Panc1 (cell line): ENCODE results near the gene SLAIN1.

Source experiments
- POLR2AphosphoS5 ChIP-seq: IDR thresholded peaks from 2 replicates; pipeline ENCODE4 v1.6.1; 2012; ENCODE audit warnings: mild to moderate bottlenecking, low read depth, low read length, moderate library complexity
- TF ChIP-seq, protein P1 (sequence below): fragments of 450-650 bp; IDR thresholded peaks from 2 replicates; pipeline ENCODE4 v1.5.1; 2017; ENCODE audit warnings: mild to moderate bottlenecking
- TF ChIP-seq, protein P2 (sequence below), 2 experiments: IDR thresholded peaks; 2 replicates each; pipeline ENCODE4 v1.6.1; 2011 to 2012; ENCODE audit warnings: low read depth in 2 of 2, control low read depth in 1 of 2, low read length in 1 of 2, mild to moderate bottlenecking in 1 of 2, moderate library complexity in 1 of 2; ENCODE audit not compliant: insufficient read depth in 1 of 2

DNA sequence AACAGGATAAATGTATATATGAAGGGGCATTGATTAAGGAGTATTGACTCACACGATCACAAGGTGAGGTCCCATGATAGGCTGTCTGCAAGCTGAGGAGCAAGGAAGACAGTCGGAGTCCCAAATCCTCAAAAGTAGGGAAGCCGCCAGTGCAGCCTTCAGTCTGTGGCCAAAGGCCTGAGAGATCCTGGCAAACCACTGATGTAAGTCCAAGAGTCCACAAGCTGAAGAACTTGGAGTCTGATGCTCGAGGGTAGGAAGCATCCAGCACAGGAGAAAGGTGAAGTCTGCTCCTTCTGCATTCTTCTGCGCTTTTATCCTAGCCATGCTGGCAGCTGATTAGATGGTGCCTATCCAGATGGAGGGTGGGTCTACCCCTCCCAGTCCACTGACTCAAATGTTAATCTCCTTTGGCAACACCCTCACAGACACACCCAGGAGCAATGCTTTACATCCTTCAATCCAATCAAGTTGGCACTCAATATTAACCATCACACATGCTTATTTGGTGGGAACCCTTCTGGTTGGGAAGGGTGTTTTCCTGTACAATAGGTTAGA, 55.1 kb downstream of the SLAIN1 start:
- TF ChIP-seq POLR2AphosphoS5: no peak
- TF ChIP-seq, protein P1, sequence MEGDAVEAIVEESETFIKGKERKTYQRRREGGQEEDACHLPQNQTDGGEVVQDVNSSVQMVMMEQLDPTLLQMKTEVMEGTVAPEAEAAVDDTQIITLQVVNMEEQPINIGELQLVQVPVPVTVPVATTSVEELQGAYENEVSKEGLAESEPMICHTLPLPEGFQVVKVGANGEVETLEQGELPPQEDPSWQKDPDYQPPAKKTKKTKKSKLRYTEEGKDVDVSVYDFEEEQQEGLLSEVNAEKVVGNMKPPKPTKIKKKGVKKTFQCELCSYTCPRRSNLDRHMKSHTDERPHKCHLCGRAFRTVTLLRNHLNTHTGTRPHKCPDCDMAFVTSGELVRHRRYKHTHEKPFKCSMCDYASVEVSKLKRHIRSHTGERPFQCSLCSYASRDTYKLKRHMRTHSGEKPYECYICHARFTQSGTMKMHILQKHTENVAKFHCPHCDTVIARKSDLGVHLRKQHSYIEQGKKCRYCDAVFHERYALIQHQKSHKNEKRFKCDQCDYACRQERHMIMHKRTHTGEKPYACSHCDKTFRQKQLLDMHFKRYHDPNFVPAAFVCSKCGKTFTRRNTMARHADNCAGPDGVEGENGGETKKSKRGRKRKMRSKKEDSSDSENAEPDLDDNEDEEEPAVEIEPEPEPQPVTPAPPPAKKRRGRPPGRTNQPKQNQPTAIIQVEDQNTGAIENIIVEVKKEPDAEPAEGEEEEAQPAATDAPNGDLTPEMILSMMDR: no peak
- TF ChIP-seq, protein P2, sequence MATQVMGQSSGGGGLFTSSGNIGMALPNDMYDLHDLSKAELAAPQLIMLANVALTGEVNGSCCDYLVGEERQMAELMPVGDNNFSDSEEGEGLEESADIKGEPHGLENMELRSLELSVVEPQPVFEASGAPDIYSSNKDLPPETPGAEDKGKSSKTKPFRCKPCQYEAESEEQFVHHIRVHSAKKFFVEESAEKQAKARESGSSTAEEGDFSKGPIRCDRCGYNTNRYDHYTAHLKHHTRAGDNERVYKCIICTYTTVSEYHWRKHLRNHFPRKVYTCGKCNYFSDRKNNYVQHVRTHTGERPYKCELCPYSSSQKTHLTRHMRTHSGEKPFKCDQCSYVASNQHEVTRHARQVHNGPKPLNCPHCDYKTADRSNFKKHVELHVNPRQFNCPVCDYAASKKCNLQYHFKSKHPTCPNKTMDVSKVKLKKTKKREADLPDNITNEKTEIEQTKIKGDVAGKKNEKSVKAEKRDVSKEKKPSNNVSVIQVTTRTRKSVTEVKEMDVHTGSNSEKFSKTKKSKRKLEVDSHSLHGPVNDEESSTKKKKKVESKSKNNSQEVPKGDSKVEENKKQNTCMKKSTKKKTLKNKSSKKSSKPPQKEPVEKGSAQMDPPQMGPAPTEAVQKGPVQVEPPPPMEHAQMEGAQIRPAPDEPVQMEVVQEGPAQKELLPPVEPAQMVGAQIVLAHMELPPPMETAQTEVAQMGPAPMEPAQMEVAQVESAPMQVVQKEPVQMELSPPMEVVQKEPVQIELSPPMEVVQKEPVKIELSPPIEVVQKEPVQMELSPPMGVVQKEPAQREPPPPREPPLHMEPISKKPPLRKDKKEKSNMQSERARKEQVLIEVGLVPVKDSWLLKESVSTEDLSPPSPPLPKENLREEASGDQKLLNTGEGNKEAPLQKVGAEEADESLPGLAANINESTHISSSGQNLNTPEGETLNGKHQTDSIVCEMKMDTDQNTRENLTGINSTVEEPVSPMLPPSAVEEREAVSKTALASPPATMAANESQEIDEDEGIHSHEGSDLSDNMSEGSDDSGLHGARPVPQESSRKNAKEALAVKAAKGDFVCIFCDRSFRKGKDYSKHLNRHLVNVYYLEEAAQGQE (IDR thresholded peaks at IDR 0.05; ENCODE audit: insufficient read depth in 1 of 2, low read depth in 2 of 2, low read length in 1 of 2): no peak
